Left ventricle myocardium inferior (tissue), 1 donor: ENCODE results near the gene ULK2. TPM values are rescaled to one million over a fixed set of nuclear protein-coding genes. Genes with fewer than 3 reads are reported as not detected.

Source experiments
- DNase-seq: peaks from one replicate; pipeline ENCODE4 v3.0.0-alpha.2; 2020
- H3K27ac ChIP-seq: fragments of 200-600 bp; replicated peaks from 2 replicates; pipeline ENCODE4 v1.8.0; 2021
- H3K27me3 ChIP-seq: fragments of 200-600 bp; 2 replicates; pipeline ENCODE4 v1.8.0; 2021; ENCODE audit warnings: low read depth
- H3K36me3 ChIP-seq: fragments of 200-600 bp; 2 replicates; pipeline ENCODE4 v1.8.0; 2021
- H3K4me1 ChIP-seq: fragments of 200-600 bp; 2 replicates; pipeline ENCODE4 v1.8.0; 2021
- H3K4me3 ChIP-seq: fragments of 200-600 bp; 2 replicates; pipeline ENCODE4 v1.8.0; 2021; ENCODE audit warnings: mild to moderate bottlenecking, moderate library complexity
- H3K9me3 ChIP-seq: fragments of 200-600 bp; replicated peaks from 2 replicates; pipeline ENCODE4 v1.8.0; 2021
- CTCF ChIP-seq: fragments of 200-600 bp; IDR thresholded peaks from 2 replicates; pipeline ENCODE4 v1.8.0; 2021; ENCODE audit warnings: antibody characterized with exemption, mild to moderate bottlenecking, borderline replicate concordance
- intact Hi-C: fragments of 100-400 bp; cut with micrococcal nuclease; formaldehyde crosslinking; loops from one replicate; pipeline ENCODE4 v1.11.0; 2022
- total RNA-seq: library from RNA; stranded (reverse); fragmentation: NEBNext Ultra II Directional; extraction: Animal tissue kit (Norgen Biotek cat#: 25700); gene quantifications from one replicate; pipeline ENCODE4 v1.2.1, GENCODE V29; 2021
- donor health status: DM: no; HTN: yes; CAD: no; lungs with severe emphysema.

Gene ULK2
- total RNA-seq, 1 donor from 2014 or later = 19.1 TPM

DNA sequence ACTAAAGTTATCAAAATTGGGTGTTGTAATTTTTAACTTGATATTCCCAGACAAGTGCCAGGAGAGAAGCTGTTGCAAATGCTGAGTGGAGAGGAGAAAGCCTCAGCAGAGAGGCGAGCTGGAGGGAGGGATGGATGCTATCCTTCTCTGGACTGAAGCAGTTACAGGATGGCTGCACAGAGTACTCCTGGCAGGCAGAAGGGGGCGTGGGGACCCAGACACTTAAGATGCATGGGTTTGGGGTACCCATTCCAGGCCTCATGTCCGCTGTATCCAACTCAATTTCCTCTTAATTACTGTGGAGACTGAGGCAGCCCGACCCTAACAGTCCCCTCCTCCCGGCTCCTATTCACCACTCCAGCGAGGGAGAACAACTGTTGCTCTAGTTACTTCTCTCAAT is 94.2 kb downstream of the ULK2 start:
- H3K27me3 ChIP-seq = no peaks in the 10 kb centered on the region
- intact Hi-C loops = no loop called here
- no peaks in the 10 kb centered on the region for H3K9me3 ChIP-seq
- no peak overlapping the region for H3K27ac ChIP-seq
- no peaks in the 10 kb centered on the region for H3K4me1 ChIP-seq
- DNase-seq = no peak
- TF ChIP-seq CTCF = no peak
- no peak overlapping the region for H3K4me3 ChIP-seq
- peaks cover 50% of the 10 kb centered on the region for H3K36me3 ChIP-seq

GRCh38 chr17:19771971-19772630 is 95.6 kb downstream of the ULK2 start:
- Histone ChIP-seq H3K4me3 (no peak overlapping the region), H3K27me3 (no peaks in the 10 kb centered on the region), H3K27ac (no peak overlapping the region), H3K36me3 (peaks cover 37% of the 10 kb centered on the region), H3K4me1 (no peaks in the 10 kb centered on the region), H3K9me3 (no peaks in the 10 kb centered on the region)
- TF ChIP-seq CTCF = no peak
- intact Hi-C loops = no loop called here
- no peak for DNase-seq

DNA sequence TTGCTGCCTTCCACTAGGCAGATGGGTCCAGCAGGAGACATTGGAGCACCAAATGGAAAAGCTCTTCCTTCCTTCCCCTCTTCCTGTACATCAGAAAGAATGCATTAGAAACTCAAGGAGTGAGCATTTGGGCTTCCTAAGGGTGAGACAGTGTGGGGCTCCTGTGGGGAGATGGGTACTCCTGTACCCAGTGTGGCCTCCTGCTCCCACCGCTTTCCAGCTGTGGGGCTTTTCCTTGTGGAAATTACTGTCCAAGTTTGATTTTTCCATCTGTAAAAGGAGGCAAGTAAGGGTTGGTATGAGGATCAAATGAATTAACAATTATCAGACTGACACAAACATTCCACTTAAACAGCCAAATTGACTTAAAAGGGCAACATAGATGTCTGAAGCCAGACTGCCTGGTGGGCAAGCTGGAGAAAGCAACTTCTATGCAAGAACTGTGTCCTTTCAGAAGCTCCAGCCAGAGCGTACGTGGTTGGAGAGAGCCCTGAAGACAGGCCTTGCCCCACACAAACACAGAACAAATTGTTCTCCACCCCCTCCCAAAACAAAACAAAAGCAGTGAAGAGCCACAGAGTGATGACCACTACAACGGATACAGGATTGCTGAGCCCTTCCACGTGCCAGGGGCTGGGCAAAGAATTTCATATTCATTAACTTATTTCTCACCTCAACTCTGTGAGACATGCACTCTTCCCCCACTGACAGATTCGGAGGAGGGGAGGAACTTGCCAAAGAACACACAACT is 96.6 kb downstream of the ULK2 start:
- no peak overlapping the region for H3K4me3 ChIP-seq
- no peak for TF ChIP-seq CTCF

GRCh38 chr17:19769946-19770652 is 97.6 kb downstream of the ULK2 start:
- Histone ChIP-seq H3K4me1 (peaks cover 3% of the 10 kb centered on the region), H3K36me3 (peaks cover 17% of the 10 kb centered on the region), H3K27me3 (no peaks in the 10 kb centered on the region), H3K9me3 (no peaks in the 10 kb centered on the region), H3K4me3 (no peak overlapping the region), H3K27ac (no peak overlapping the region)
- intact Hi-C loops = loop anchor here (5.0 kb wide), 1 partner anchor 258 kb away; no protein-coding TSS in a partner anchor
- DNase-seq = no peak
- no peak for TF ChIP-seq CTCF

More for the DNA sequence above, 96.6 kb downstream of the ULK2 start:
- peaks cover 2% of the 10 kb centered on the region for H3K4me1 ChIP-seq
- intact Hi-C loops = no loop called here
- no peaks in the 10 kb centered on the region for H3K27me3 ChIP-seq
- no peak for DNase-seq
- no peak overlapping the region for H3K27ac ChIP-seq
- H3K9me3 ChIP-seq = no peaks in the 10 kb centered on the region
- H3K36me3 ChIP-seq = peaks cover 28% of the 10 kb centered on the region

GRCh38 chr17:19768046-19768782 is 99.5 kb downstream of the ULK2 start:
- Histone ChIP-seq H3K4me3 (no peak overlapping the region), H3K4me1 (peaks cover 3% of the 10 kb centered on the region), H3K36me3 (no peaks in the 10 kb centered on the region), H3K27me3 (no peaks in the 10 kb centered on the region), H3K27ac (no peak overlapping the region), H3K9me3 (no peaks in the 10 kb centered on the region)
- no peak for DNase-seq
- no peak for TF ChIP-seq CTCF
- intact Hi-C loops = loop anchor here (5.0 kb wide), 1 partner anchor 256 kb away; no protein-coding TSS in a partner anchor
